HFFc6 (cell line): ENCODE results near the gene NOS1. TPM values are rescaled to one million over a fixed set of nuclear protein-coding genes. Genes with fewer than 3 reads are reported as not detected.

Experiments
- DNase-seq: peaks from one replicate; pipeline ENCODE4 v3.0.0-alpha.2; 2018
- H3K27ac Mint-ChIP-seq: 2 replicates; pipeline ENCODE4 v1.8.0; 2020; ENCODE audit warnings: mild to moderate bottlenecking, mixed read lengths
- H3K27me3 Mint-ChIP-seq: 2 replicates; pipeline ENCODE4 v1.8.0; 2021; ENCODE audit warnings: mild to moderate bottlenecking, moderate library complexity, mixed read lengths; ENCODE audit not compliant: insufficient read depth
- H3K36me3 Mint-ChIP-seq: 2 replicates; pipeline ENCODE4 v1.8.0; 2021; ENCODE audit warnings: low read depth, mixed read lengths
- H3K4me1 Mint-ChIP-seq: 2 replicates; pipeline ENCODE4 v1.8.0; 2020; ENCODE audit warnings: low read depth, mixed read lengths
- H3K4me3 Mint-ChIP-seq: 2 replicates; pipeline ENCODE4 v1.8.0; 2020; ENCODE audit warnings: mild to moderate bottlenecking, moderate library complexity, mixed read lengths
- H3K9me3 Mint-ChIP-seq: 2 replicates; pipeline ENCODE4 v1.8.0; 2020; ENCODE audit warnings: mild to moderate bottlenecking, mixed read lengths
- CTCF ChIP-seq: fragments of 200-600 bp; sonication (generic); IDR thresholded peaks from 2 replicates; pipeline ENCODE4 v1.5.0; 2021; ENCODE audit warnings: antibody characterized with exemption, mild to moderate bottlenecking
- total RNA-seq, 6 experiments: library from RNA; stranded (reverse); fragmentation: NEBNext Ultra II Directional; extraction: Animal tissue kit (Norgen Biotek cat#: 25700); gene quantifications; 2 replicates in 1 of 6; 3 replicates in 5 of 6; pipeline ENCODE4 v1.2.3, GENCODE V29; 2021

Gene NOS1
- total RNA-seq, 6 experiments from 2014 or later = not detected

- TF ChIP-seq CTCF = no peak
- no peak for DNase-seq
Measured at GRCh38 chr12:117235261-117235660, 126.2 kb downstream of the NOS1 start.

GRCh38 chr12:117234441-117234840 lies 127.0 kb downstream of the NOS1 start:
- TF ChIP-seq CTCF = no peak

More at GRCh38 chr12:117235261-117235660, 126.2 kb downstream of the NOS1 start:
- Mint-ChIP-seq H3K27me3 (peaks cover 18% of the 10 kb centered on the region), H3K36me3 (no peaks in the 10 kb centered on the region), H3K4me1 (no peaks in the 10 kb centered on the region), H3K27ac (no peak overlapping the region), H3K4me3 (no peak overlapping the region), H3K9me3 (no peaks in the 10 kb centered on the region)

GRCh38 chr12:117231750-117232149 lies 129.7 kb downstream of the NOS1 start:
- no peak overlapping the region for H3K4me3 Mint-ChIP-seq
- no peak overlapping the region for H3K27ac Mint-ChIP-seq
- DNase-seq = no peak
- no peaks in the 10 kb centered on the region for H3K9me3 Mint-ChIP-seq
- no peaks in the 10 kb centered on the region for H3K4me1 Mint-ChIP-seq
- no peaks in the 10 kb centered on the region for H3K36me3 Mint-ChIP-seq
- TF ChIP-seq CTCF = peak; percentile 37
- H3K27me3 Mint-ChIP-seq = peaks cover 18% of the 10 kb centered on the region

More at GRCh38 chr12:117234441-117234840, 127.0 kb downstream of the NOS1 start:
- H3K4me3 Mint-ChIP-seq = no peak overlapping the region
- no peaks in the 10 kb centered on the region for H3K9me3 Mint-ChIP-seq
- H3K36me3 Mint-ChIP-seq = no peaks in the 10 kb centered on the region
- H3K27me3 Mint-ChIP-seq = peaks cover 18% of the 10 kb centered on the region
- no peaks in the 10 kb centered on the region for H3K4me1 Mint-ChIP-seq
- no peak overlapping the region for H3K27ac Mint-ChIP-seq
- DNase-seq = no peak

- Mint-ChIP-seq H3K9me3 (no peaks in the 10 kb centered on the region), H3K27ac (no peak overlapping the region), H3K27me3 (peaks cover 7% of the 10 kb centered on the region), H3K36me3 (no peaks in the 10 kb centered on the region), H3K4me3 (no peak overlapping the region), H3K4me1 (no peaks in the 10 kb centered on the region)
- TF ChIP-seq CTCF = no peak
- peak; percentile 0 for DNase-seq
Measured at GRCh38 chr12:117228239-117228638, 133.2 kb downstream of the NOS1 start.

- no peaks in the 10 kb centered on the region for H3K4me1 Mint-ChIP-seq
- H3K4me3 Mint-ChIP-seq = no peak overlapping the region
- H3K27me3 Mint-ChIP-seq = peaks cover 8% of the 10 kb centered on the region
- TF ChIP-seq CTCF = no peak
- H3K27ac Mint-ChIP-seq = no peak overlapping the region
- H3K36me3 Mint-ChIP-seq = no peaks in the 10 kb centered on the region
- no peak for DNase-seq
- H3K9me3 Mint-ChIP-seq = no peaks in the 10 kb centered on the region
Measured at GRCh38 chr12:117227000-117227653, 134.3 kb downstream of the NOS1 start.
